ENCODE measurements around the gene PPP1R9B. TPM values are rescaled to one million over a fixed set of nuclear protein-coding genes. Genes with fewer than 3 reads are reported as not detected.

The PPP1R9B gene
- polyA plus RNA-seq, 1 donor (not counting 4 experiments of a cell fraction or from before 2014, with no cell fraction given), result 16.1 TPM

DNA sequence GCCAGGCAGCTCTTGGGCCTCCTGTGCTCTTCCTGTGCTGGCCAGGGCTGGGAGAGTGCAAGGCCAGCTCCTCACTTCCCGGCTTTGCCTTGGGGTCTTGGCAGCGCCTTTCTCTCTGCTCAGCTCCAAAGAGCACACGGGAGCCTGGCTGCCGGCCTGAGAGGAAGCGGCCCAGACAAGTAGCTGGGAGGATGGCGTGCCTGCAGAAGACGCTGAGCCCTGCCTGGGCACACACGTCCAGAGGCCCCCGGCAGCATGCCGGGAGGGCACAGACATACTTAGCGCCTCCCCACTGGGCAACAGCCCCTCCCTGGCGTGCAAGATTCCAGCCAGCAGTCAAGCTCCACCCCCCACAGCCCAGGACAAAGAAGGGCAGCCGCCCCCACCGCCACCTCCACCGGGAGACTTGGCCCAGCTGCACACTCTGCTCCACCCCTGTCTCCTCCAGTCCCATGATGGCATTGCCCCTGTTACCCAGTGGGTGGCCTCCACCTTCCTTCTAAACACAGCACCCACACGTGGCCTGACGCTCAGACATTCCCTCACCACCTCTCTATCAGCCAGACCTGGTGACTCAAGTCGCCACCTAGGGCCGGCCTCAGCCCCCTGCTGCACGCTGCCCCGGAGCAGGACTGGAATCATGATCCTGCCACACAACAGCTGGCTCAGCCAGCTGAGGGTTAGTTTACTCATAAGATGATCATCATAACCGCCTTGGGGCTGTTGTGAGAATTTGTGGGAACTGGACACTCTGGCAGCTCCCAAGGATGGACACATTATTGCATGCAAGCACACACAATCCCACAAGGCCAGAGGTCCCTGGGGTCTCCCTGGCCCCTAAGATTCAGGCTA lies 27.7 kb upstream of the PPP1R9B start:
- no peak for TF ChIP-seq EZH2 (IDR thresholded peaks at IDR 0.05; ENCODE audit: low read length)
- TF ChIP-seq, protein P1, sequence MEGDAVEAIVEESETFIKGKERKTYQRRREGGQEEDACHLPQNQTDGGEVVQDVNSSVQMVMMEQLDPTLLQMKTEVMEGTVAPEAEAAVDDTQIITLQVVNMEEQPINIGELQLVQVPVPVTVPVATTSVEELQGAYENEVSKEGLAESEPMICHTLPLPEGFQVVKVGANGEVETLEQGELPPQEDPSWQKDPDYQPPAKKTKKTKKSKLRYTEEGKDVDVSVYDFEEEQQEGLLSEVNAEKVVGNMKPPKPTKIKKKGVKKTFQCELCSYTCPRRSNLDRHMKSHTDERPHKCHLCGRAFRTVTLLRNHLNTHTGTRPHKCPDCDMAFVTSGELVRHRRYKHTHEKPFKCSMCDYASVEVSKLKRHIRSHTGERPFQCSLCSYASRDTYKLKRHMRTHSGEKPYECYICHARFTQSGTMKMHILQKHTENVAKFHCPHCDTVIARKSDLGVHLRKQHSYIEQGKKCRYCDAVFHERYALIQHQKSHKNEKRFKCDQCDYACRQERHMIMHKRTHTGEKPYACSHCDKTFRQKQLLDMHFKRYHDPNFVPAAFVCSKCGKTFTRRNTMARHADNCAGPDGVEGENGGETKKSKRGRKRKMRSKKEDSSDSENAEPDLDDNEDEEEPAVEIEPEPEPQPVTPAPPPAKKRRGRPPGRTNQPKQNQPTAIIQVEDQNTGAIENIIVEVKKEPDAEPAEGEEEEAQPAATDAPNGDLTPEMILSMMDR (optimal IDR thresholded peaks at IDR 0.05 in 1 of 3, IDR thresholded peaks at IDR 0.05 in 1 of 3, conservative IDR thresholded peaks at IDR 0.05 in 1 of 3; ENCODE audit: extremely low read depth in 1 of 3, insufficient read depth in 2 of 3, low read length in 3 of 3), result peak; percentile 47 to 84 (median 60)
- H4K20me1 ChIP-seq (ENCODE audit: control insufficient read depth, extremely low read depth, insufficient read depth, low read length), result no peaks in the 10 kb centered on the region
- no peaks in the 10 kb centered on the region for H3K36me3 ChIP-seq (ENCODE audit: control insufficient read depth in 2 of 2, extremely low read depth in 1 of 2, insufficient read depth in 2 of 2, low read length in 2 of 2)
- no peaks in the 10 kb centered on the region for H3K79me2 ChIP-seq (ENCODE audit: control insufficient read depth, insufficient read depth, low read length)
- peak overlapping the region; percentile 66 for H2AFZ ChIP-seq (ENCODE audit: control insufficient read depth, low read length)
- H3K27ac ChIP-seq (ENCODE audit: control insufficient read depth, insufficient read depth, low read length), result peak overlapping the region; percentile 87
- H3K9me3 ChIP-seq (ENCODE audit: control insufficient read depth, low read depth, low read length), result no peaks in the 10 kb centered on the region
- FAIRE-seq (peak; percentile 84), DNase-seq (ENCODE audit: low read depth, low spot score) (peak; percentile 98)
- peak overlapping the region; percentile 71 for H3K9ac ChIP-seq (ENCODE audit: control insufficient read depth, extremely low read depth, insufficient read depth, low read length)
- no peaks in the 10 kb centered on the region for H3K9me1 ChIP-seq (ENCODE audit: control insufficient read depth, extremely low read depth, insufficient read depth, low read length)
- H3K4me2 ChIP-seq (ENCODE audit: control insufficient read depth, extremely low read depth, insufficient read depth, low read depth, low read length), result peak overlapping the region; percentile 71
- peak overlapping the region in 1 of 3 experiments; percentile 26 for H3K4me3 ChIP-seq (ENCODE audit: control insufficient read depth in 2 of 3, extremely low read depth in 1 of 3, insufficient read depth in 2 of 3, low read depth in 1 of 3, low read length in 3 of 3)
- dilution Hi-C loops (cut with MboI; ENCODE audit: extremely low pct_ligation_motif_present, low sequenced_read_pairs), result no loop called here
- H3K4me1 ChIP-seq (ENCODE audit: control insufficient read depth, extremely low read depth, insufficient read depth, low read length), result peaks cover 31% of the 10 kb centered on the region
- no peaks in the 10 kb centered on the region for H3K27me3 ChIP-seq (ENCODE audit: control insufficient read depth, extremely low read depth, insufficient read depth, low read length)

DNA sequence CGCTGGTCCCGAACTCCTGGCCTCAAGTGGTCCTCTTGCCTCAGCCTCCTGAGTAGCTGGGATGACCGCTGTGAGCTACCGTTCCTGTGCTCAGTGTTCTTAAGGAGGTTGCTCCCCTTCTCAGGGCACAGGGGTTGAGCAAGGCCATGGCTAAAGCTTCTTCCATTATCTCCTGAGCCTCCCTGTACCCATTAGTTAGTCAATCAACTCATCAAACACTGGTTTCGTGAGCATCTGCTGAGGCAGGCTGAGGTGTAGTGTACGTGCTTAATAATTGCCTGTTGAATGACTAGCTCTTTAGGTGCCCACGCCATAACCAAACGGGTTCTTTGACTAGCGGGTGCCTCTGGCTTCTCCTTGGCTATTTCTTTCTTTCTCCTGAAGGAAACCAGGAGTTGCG lies 27.0 kb upstream of the PPP1R9B start:
- DNase-seq (ENCODE audit: low read depth, low spot score) (no peak), FAIRE-seq (peak; percentile 48)
- Histone ChIP-seq H2AFZ (ENCODE audit: control insufficient read depth, low read length) (peak overlapping the region; percentile 66), H3K4me2 (ENCODE audit: control insufficient read depth, extremely low read depth, insufficient read depth, low read depth, low read length) (peak overlapping the region; percentile 71), H3K9me3 (ENCODE audit: control insufficient read depth, low read depth, low read length) (no peaks in the 10 kb centered on the region), H3K4me3 (ENCODE audit: control insufficient read depth in 2 of 3, extremely low read depth in 1 of 3, insufficient read depth in 2 of 3, low read depth in 1 of 3, low read length in 3 of 3) (peak overlapping the region in 1 of 3 experiments; percentile 26), H3K27me3 (ENCODE audit: control insufficient read depth, extremely low read depth, insufficient read depth, low read length) (no peaks in the 10 kb centered on the region), H3K36me3 (ENCODE audit: control insufficient read depth in 2 of 2, extremely low read depth in 1 of 2, insufficient read depth in 2 of 2, low read length in 2 of 2) (no peaks in the 10 kb centered on the region), H4K20me1 (ENCODE audit: control insufficient read depth, extremely low read depth, insufficient read depth, low read length) (no peaks in the 10 kb centered on the region), H3K27ac (ENCODE audit: control insufficient read depth, insufficient read depth, low read length) (peak overlapping the region; percentile 87), H3K79me2 (ENCODE audit: control insufficient read depth, insufficient read depth, low read length) (no peaks in the 10 kb centered on the region), H3K4me1 (ENCODE audit: control insufficient read depth, extremely low read depth, insufficient read depth, low read length) (peaks cover 31% of the 10 kb centered on the region), H3K9me1 (ENCODE audit: control insufficient read depth, extremely low read depth, insufficient read depth, low read length) (no peaks in the 10 kb centered on the region), H3K9ac (ENCODE audit: control insufficient read depth, extremely low read depth, insufficient read depth, low read length) (peak overlapping the region; percentile 71)
- dilution Hi-C loops (cut with MboI; ENCODE audit: extremely low pct_ligation_motif_present, low sequenced_read_pairs), result no loop called here
- TF ChIP-seq EZH2 (IDR thresholded peaks at IDR 0.05; ENCODE audit: low read length), result no peak
- TF ChIP-seq, protein P1 (optimal IDR thresholded peaks at IDR 0.05 in 1 of 3, IDR thresholded peaks at IDR 0.05 in 1 of 3, conservative IDR thresholded peaks at IDR 0.05 in 1 of 3; ENCODE audit: extremely low read depth in 1 of 3, insufficient read depth in 2 of 3, low read length in 3 of 3), result no peak
